ENCODE measurements around the gene PPIF.

PPIF gene

GRCh38 chr10:79313911-79314439 lies 33.3 kb upstream of the PPIF start:
- no peak for TF ChIP-seq CTCF (IDR thresholded peaks at IDR 0.05; ENCODE audit: low read depth, low read length)
- DNase-seq (ENCODE audit: low read depth, low spot score): no peak
- in situ Hi-C loops (cut with HindIII; ENCODE audit: low sequenced_read_pairs): no loop called here
- no peak overlapping the region for H3K4me3 ChIP-seq (ENCODE audit: low read depth, low read length)

GRCh38 chr10:79314761-79315601 lies 32.3 kb upstream of the PPIF start:
- DNase-seq (ENCODE audit: low read depth, low spot score): no peak
- in situ Hi-C loops (cut with HindIII; ENCODE audit: low sequenced_read_pairs): no loop called here
- no peak for TF ChIP-seq CTCF (IDR thresholded peaks at IDR 0.05; ENCODE audit: low read depth, low read length)
- H3K4me3 ChIP-seq (ENCODE audit: low read depth, low read length): no peak overlapping the region

GRCh38 chr10:79315602-79315920 lies 31.7 kb upstream of the PPIF start:
- in situ Hi-C loops (cut with HindIII; ENCODE audit: low sequenced_read_pairs): no loop called here
- DNase-seq (ENCODE audit: low read depth, low spot score): no peak
- no peak overlapping the region for H3K4me3 ChIP-seq (ENCODE audit: low read depth, low read length)
- no peak for TF ChIP-seq CTCF (IDR thresholded peaks at IDR 0.05; ENCODE audit: low read depth, low read length)

- no peak for TF ChIP-seq CTCF (IDR thresholded peaks at IDR 0.05; ENCODE audit: low read depth, low read length)
- in situ Hi-C loops (cut with HindIII; ENCODE audit: low sequenced_read_pairs): no loop called here
- no peak for DNase-seq (ENCODE audit: low read depth, low spot score)
- no peak overlapping the region for H3K4me3 ChIP-seq (ENCODE audit: low read depth, low read length)
Measured at GRCh38 chr10:79316671-79317431, 30.4 kb upstream of the PPIF start.

- DNase-seq (ENCODE audit: low read depth, low spot score): no peak
- no peak overlapping the region for H3K4me3 ChIP-seq (ENCODE audit: low read depth, low read length)
- in situ Hi-C loops (cut with HindIII; ENCODE audit: low sequenced_read_pairs): no loop called here
- TF ChIP-seq CTCF (IDR thresholded peaks at IDR 0.05; ENCODE audit: low read depth, low read length): no peak
Measured at GRCh38 chr10:79318369-79318768, 28.9 kb upstream of the PPIF start.

- in situ Hi-C loops (cut with HindIII; ENCODE audit: low sequenced_read_pairs): no loop called here
- DNase-seq (ENCODE audit: low read depth, low spot score): no peak
- TF ChIP-seq CTCF (IDR thresholded peaks at IDR 0.05; ENCODE audit: low read depth, low read length): no peak
- H3K4me3 ChIP-seq (ENCODE audit: low read depth, low read length): no peak overlapping the region
Measured at GRCh38 chr10:79319115-79319771, 28.0 kb upstream of the PPIF start.
